NCI-H774 (cell line): Measurements from ENCODE around the gene SPRN.
"Not testable (repeated sequence)": the region's sequence is repeated elsewhere in the genome, so short reads cannot be mapped to it uniquely, and the experiment has no call there.

Source experiments
- DNase-seq: peaks from one replicate; lab custom pipeline; 2025; lab: John Stamatoyannopoulos, UW

Gene SPRN

DNA sequence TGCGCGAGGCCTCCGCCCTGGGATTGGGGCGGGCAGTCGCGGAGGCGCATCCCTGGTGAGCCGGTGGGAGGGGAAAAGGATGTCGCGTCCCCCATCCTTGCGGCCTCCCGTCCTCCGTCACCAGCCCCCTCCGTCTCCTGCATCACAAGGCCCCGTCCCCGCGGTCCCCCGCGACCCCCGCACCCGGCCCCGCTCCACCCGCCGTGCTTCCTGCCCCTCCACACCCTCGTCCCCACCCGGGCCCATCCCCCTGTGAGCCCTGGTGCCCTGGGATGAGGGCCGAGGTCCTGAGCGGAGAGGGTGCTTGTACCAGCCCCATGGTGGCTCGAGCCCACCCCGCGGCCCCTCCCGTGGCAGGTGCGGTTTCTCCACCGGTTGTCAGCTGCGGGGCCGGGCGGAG lies at the start of gene SPRN:
Gene SPRN (minus strand): TSS at position 25 of the 400 bp plus-strand sequence. CDS start 944 bp downstream, outside the sequence.
- DNase-seq, result not testable (repeated sequence)

GRCh38 chr10:133474027-133474426 lies 49.6 kb upstream of the SPRN start:
- DNase-seq, result no peak

GRCh38 chr10:133473270-133473669 lies 48.8 kb upstream of the SPRN start:
- no peak for DNase-seq

DNA sequence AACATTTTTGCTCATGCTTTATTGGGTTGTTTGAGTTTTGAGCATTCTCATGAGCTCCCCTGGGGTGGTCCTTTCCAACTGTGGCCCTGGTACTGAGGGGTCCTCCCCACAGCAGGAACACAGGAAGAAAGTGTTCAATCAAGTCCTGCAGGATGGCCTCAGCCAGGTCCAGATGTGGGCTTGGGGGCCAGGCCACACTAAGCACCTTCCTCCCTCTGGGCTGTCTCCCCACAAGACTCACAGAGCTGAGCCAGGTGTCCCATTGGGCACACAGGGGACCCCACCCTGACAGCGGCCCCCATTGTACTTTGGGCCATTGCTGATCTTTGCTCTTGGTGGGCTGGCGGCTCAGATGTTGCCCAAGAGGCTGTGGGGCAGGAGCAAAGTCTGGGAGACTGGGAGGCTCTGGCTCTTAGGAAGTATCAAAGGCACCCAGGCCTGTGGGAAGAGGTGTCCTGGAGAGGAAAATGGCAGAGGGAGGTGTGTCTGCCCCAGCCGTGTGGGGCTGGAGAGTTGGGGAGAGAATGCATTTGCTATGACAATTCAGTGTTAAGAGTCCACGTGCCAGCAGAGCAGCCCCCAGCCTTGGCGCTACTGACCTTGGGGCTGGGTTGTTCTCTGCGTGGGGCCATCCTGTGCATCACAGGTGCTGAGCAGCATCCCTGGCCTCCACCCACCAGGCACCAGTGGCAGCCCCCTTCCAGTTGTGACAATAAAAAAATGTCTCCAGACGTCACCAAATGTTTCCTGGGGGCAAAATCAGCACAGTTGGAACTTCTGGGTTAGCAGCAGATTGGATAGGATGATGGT lies 47.1 kb upstream of the SPRN start:
- no peak for DNase-seq

GRCh38 chr10:133469205-133469604 lies 44.8 kb upstream of the SPRN start:
- not testable (repeated sequence) for DNase-seq

DNA sequence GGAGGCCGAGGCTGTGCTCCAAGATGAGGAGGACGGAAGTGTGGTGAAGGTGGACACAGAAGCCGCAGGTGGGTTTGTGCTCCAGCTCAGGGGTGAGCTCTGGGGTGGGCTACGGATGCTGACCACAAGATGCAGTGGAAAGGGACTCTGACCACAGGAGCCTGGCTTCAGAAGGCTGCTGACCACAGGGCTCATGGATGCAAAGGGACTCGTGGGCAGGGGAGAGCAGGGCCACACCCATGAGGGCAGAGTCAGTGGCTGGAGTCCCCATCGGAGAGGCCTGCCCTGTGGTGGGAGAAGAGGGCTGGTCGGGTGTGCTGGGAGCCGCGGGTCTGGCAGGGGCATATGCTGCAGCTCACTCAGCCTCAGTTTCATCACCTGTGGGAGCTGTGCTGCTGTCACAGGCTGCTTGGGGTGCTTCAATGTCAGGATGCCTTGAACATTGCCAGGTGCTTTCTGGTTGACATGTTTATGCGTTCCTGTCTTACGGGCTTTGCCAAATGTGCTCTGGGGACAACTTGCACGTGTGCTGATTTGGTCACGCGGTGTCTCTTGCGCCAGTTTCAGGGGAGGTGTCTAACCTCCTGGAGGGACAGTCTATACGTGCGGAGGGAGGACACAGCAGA lies 43.0 kb upstream of the SPRN start:
- no peak for DNase-seq

- DNase-seq, result no peak
Measured at GRCh38 chr10:133466683-133467275, 42.4 kb upstream of the SPRN start.

DNA sequence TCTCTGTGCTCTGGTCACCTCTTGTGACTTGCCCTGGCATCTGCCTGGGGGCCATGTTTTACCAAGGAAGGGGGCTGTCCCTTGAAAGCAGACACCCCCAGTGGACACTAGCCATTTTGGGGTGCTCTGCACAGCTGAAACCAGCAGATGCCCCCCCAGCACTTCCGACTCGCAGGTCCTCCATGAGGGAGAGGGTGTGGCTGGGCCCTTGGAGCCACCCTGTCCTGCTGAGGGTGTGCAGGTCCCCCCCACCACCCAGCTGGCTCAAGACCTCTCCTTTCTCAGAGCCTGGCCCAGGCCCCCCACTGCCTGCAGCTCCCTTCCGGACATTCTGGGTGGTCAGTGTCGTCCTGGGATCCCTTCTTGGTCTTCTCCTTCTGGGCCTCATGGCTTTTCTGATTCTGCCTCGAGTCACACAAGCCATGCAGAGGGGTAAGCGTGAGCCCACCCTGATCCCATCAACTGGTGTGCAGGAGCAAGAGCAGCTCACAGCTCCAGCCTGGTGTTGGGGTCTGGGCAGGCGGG lies 41.6 kb upstream of the SPRN start:
- no peak for DNase-seq

GRCh38 chr10:133465191-133465949 lies 40.9 kb upstream of the SPRN start:
- no peak for DNase-seq

- no peak for DNase-seq
Measured at GRCh38 chr10:133464582-133465031, 40.2 kb upstream of the SPRN start.

DNA sequence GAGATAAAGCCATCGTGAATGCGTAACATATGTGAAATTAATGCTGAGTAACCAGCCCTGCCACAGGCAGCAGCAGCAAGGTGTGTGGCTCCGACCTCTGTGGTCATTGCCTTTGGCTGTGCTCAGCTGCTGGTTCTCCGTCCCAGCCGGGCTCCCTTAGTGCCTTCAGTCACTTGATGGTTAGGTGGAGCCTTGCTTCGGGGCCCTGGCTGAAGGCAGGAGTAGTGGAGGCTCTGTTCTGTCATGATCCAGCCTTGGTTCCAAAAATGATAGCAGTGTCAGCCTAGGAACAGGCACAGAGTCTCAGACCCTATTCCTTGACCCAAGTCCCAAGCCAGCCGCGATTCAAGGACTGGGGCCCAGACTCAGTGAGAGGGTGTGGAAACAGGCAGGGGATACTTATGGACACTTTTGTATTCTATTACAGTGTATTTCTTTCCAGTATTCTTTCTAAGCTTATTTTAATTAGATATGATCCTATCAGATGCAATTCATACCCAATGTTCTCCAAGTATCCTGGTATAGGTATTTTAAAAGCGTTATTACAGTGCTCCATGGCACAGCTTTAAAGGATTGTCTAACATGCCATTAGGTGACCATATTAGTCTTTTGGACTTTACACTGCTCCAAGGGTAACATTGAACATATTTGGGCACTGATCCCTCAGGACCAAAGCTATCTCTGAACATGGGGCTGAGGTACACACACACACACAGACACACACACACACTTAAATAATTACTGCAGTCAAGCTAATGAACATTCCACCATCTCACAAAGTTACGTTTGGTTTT lies 38.3 kb upstream of the SPRN start:
- no peak for DNase-seq

DNA sequence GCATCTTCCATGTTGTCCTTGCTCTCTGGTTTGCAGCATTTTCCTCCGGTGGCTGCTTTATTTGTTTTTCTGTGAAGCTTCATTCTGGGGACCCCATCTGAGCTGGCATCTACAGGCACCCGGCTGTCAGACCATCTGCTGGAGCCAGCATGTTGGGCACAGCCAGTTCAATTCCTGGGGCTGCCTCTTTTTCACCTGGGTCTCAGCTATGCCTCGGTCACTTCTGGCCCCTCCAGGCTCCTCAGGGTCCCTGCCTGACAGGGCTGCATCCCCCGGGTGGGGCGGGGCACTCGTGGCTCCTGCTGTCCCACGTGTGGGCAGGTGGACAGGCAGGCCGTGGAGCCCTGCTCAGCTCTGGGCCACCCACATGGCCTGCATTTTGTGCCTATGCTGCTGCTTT lies 37.4 kb upstream of the SPRN start:
- DNase-seq, result no peak

DNA sequence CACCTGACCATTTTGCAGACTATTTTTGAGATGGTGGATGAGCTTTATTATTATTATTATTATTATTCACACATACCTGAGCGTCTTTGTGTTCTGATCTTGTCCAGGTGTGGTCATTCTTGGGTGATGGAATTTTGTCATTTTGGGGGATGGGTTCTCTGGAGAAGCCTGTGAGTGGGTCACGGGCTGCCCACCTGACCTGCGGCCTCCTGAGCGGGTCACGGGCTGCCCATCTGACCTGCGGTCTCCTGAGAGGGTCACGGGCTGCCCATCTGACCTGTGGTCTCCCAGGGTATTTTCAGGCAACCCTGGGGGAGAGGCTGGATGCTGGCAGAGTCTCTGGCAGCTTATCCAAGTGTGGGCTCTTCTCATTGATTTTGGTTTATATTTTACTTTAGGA lies 36.6 kb upstream of the SPRN start:
- no peak for DNase-seq

DNA sequence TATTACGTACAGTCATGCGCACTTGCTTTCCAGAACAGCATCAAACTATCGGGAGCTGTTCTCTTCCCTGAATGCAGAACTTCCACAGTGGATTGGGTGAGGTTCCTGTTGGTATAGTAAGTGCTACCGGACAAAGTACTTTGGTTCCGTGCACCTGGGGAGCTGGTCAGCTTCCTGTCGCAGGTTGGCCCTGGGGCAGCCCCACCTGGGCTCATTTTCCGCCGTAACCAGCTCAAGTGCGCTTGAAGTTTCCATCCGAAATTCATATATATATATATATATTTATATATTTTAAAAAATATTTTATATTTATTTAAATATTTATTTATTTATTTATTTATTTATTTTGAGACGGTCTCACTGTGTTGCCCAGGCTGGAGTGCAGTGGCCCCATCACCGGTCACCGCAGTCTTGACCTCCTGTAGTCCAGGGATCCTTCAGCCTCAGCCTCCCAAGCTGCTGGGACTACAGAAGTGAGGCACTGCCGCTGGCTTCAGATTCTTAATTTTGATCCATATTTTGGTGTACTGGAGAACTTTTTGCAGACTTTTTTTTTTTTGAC lies 35.9 kb upstream of the SPRN start:
- no peak for DNase-seq

DNA sequence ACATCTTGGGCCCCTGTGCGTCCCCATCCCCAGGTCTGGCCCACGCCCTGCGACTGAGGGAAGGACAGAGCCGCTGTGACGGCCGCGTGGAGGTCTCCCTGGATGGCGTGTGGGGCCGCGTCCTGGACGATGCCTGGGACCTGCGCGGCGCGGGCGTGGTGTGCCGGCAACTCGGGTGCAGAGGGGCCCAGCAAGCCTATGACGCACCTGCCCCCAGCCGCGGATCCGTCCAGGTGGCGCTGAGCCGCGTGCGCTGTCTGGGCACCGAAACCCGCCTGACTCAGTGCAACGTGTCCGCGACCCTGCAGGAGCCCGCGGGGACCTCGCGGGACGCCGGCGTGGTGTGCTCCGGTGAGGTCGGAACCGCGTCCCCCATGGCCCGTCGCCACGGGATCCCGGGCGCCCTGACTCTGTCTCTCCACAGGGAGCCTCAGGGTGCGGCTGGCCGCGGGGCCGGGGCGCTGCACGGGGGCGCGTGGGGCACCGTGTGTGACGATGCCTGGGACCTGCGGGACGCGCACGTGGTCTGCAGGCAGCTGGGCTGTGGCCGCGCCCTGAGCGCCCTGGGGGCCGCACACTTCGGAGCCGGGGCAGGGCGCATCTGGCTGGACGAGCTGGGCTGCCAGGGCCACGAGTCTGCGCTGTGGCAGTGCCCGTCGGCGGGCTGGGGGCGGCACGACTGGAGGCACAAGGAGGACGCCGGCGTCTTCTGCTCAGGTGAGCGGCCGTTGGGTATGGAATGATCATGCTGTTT lies 35.2 kb upstream of the SPRN start:
- no peak for DNase-seq

GRCh38 chr10:133458710-133459453 lies 34.5 kb upstream of the SPRN start:
- DNase-seq, result no peak

GRCh38 chr10:133458021-133458709 lies 33.7 kb upstream of the SPRN start:
- no peak for DNase-seq

DNA sequence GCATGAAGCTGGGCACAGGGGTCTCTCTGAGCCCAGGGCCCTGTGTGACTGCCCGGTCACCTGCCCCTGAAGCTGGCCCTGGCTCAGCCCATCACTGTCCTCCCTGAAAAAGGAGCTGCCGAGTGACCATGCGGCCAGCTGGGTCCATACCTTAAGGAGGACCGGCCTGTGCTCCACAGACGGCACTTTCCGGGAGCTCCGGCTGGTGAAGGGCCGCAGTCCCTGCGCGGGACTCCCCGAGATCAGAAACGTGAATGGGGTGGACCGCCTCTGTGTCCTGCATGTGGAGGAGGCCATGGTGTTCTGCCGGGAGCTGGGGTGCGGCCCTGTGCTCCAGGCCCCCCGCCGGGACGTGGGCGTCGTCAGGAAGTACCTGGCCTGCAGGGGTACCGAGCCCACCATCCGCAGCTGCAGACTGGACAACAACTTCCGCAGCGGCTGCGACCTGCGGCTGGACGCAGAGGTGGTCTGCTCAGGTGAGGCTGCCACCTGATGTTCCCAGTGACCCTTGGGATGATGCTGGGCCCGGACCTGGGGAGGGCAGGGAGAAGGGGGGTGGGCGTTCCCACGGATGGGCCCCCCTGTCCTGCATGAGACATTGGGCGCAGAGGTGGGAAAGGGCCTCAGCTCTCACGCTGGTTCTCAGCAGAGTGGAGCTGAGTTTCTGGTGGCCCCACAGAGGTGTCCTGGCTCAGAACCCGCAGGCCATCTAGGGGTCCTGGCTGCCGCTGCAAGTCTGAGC lies 32.8 kb upstream of the SPRN start:
- no peak for DNase-seq
